Measurements from ENCODE around the gene TBC1D2B.
A peak's percentile ranks its signal among the peaks of the same experiment; 100 is the strongest.
"Not testable (repeated sequence)": the region's sequence is repeated elsewhere in the genome, so short reads cannot be mapped to it uniquely, and the experiment has no call there.

Gene TBC1D2B

DNA sequence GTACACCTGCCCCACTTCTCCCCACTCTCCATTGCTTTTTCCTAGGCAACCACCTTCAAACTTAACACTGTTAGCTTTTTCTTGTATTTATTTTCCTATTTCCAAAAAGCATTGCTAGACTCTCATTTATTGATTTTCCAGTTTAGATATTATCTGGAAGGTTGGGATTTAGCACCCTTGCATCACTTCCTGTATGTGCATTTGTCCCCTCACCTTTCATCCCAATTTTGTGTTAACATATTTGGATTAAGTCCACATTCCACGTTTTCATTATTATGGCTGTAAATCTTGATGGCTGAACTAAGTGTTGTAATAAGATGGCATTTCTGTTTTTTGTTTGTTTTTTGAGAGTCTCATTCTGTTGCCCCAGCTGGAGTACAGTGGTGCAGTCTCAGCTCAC, 109.7 kb downstream of the TBC1D2B start:
- no peak for DNase-seq (ENCODE audit: low read depth)
- no peak for TF ChIP-seq CTCF (IDR thresholded peaks at IDR 0.05; ENCODE audit: insufficient read depth, low read depth, low read length, missing control alignments)
- no peak overlapping the region for H3K4me3 ChIP-seq (ENCODE audit: low read length)

DNA sequence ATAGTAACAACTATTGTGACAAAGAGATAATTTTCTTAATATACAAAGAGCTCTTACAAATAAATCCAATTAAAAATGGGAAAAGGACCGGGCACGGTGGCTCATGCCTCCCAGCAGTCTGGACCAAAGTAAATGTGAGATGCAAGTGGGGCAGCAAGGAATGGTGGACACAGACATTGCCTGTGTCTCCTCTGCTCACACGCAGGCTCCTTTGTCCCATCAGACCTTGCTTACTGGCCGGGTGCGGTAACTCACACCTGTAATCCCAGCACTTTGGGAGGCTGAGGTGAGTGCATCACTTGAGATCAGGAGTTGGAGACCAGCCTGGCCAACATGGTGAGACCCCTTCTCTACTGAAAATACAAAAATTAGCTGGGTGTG, 110.3 kb downstream of the TBC1D2B start:
- H3K4me3 ChIP-seq (ENCODE audit: low read length); DNase-seq (ENCODE audit: low read depth): not testable (repeated sequence)

GRCh38 chr15:77966540-77967234, 110.8 kb downstream of the TBC1D2B start:
- peak; percentile 61 for DNase-seq (ENCODE audit: low read depth)
- TF ChIP-seq CTCF (IDR thresholded peaks at IDR 0.05; ENCODE audit: insufficient read depth, low read depth, low read length, missing control alignments) = peak; percentile 89
- no peak overlapping the region for H3K4me3 ChIP-seq (ENCODE audit: low read length)

DNA sequence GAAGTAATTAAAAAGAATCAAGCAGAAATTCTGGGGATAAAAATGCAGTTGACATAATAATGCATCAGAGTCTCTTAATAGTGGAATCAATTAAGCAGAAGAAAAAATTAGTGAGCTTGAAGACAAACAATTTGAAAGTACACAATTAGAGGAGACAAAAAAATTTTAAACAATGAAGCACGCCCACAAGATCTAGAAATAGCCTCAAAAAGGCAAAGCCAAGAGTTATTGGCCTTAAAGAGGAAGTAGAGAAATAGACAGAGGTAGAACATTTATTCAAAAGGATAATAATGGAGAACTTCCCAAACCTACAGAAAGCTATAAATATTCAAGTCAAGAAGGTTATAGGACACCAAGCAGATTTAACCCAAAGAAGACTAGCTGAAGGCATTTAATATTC, 113.3 kb downstream of the TBC1D2B start:
- no peak for DNase-seq (ENCODE audit: low read depth)
- no peak for TF ChIP-seq CTCF (IDR thresholded peaks at IDR 0.05; ENCODE audit: insufficient read depth, low read depth, low read length, missing control alignments)

DNA sequence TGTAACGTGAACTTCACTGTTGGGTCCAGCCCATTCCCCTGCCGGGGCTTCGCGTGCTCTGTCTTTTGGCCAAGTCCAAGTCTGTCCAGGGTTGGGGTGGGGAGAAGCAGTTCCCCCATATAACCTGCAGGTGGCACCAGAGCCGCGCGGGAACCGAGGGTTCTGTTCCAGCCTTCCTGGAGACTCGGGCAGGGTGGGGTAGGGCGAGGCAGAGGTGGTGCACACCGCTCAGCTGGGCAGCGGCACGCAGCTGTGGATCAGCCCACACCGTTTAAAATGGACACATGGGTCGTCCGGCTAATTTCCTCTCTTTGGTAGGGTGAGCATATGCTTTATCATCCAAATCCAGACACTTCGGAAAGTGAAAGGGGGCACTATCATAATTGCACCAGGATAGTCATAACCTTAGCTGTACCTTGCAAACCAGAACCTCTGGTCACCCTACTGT, 118.1 kb downstream of the TBC1D2B start:
- H3K4me3 ChIP-seq (ENCODE audit: low read length) = no peak overlapping the region
- TF ChIP-seq CTCF (IDR thresholded peaks at IDR 0.05; ENCODE audit: insufficient read depth, low read depth, low read length, missing control alignments) = peak; percentile 93
- peak; percentile 67 for DNase-seq (ENCODE audit: low read depth)

More for the DNA sequence above, 113.3 kb downstream of the TBC1D2B start:
- H3K4me3 ChIP-seq (ENCODE audit: low read length) = no peak overlapping the region

GRCh38 chr15:77958716-77959431, 118.6 kb downstream of the TBC1D2B start:
- DNase-seq (ENCODE audit: low read depth); H3K4me3 ChIP-seq (ENCODE audit: low read length): not testable (repeated sequence)

DNA sequence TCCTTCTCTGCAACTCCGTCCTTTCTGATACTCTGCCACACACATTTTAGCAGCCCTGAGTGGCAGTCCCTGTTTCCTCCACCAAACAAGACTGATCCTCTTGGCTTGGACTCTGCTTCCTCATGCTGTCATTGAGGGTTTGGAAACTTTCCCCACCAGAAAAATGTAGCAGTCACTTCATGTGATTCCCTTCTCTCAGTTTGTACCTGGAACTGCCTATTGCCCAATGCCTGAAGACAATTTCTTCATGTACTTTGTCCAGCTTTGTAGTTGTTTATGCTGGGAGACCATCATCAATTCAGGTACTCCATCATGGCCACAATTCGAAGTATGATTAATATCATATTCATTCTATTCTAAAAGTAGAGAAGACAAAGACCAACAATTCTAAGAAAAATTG, 119.5 kb downstream of the TBC1D2B start:
- not testable (repeated sequence) for H3K4me3 ChIP-seq (ENCODE audit: low read length)

GRCh38 chr15:77953926-77954325, 123.6 kb downstream of the TBC1D2B start:
- peak; percentile 20 for DNase-seq (ENCODE audit: low read depth)
- not testable (repeated sequence) for H3K4me3 ChIP-seq (ENCODE audit: low read length)

More for the DNA sequence above, 119.5 kb downstream of the TBC1D2B start:
- not testable (repeated sequence) for DNase-seq (ENCODE audit: low read depth)

DNA sequence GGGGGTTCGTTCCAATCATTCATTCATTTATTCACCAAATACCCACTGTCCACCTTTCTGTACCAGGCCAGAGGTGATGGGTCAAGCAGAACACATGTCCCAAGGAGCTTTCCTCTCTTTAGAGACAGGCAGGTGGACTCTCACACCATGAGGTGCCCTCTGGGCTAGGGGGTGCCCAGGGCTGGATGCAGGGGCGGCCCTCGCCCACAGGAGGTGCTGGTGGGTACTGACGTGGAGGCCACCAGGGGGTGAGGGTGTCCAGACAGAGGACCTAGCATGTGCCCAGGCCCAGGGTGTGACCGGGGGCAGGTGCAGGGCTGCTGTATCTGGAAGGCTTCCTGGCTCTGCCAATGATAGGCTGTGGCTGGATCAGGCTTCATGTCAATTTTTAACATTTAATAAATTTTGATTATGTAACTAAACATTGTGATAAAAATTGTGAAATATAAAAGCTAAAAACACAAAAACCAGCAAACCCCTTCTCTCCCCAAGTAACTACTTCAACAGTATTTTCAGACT, 124.5 kb downstream of the TBC1D2B start:
- DNase-seq (ENCODE audit: low read depth); H3K4me3 ChIP-seq (ENCODE audit: low read length): not testable (repeated sequence)

DNA sequence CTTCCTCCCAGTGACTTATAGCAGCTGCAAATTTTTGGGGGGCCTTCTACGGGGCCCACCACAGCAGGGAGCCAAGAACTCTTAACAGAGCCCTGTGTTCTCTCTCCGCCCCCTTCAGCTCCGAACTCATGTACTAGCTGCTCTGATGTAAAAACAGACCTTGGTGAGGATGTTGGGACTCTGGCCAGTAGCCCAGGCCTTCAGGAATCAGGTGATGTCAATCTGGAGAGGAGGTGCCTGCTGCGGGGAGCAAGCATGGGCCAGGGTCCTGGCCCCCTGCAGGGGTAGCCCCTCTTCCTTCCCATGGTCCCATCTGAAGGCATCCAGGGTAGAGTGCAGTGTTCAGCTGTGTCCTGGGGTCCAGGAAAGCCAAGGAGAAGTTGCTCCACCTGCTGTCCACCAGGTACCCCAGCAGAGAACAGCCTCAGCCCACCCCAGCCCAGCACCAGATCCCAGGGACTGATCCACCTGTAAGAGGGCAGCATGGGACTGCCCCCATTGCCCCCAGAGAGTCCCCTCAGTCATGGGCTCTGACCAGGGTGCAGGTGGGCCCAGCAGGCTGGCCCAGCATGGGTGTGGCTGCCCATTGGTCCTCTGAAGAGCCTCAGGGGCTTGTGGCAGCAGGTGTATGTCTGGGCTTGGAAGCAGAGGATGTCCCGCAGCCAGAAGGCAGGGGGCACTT, 126.3 kb downstream of the TBC1D2B start:
- not testable (repeated sequence) for DNase-seq (ENCODE audit: low read depth); H3K4me3 ChIP-seq (ENCODE audit: low read length)

GRCh38 chr15:77950470-77950869, 127.0 kb downstream of the TBC1D2B start:
- not testable (repeated sequence) for DNase-seq (ENCODE audit: low read depth); H3K4me3 ChIP-seq (ENCODE audit: low read length)
